Gastrocnemius medialis (tissue), 4 donors: ENCODE data around the gene SPACA4. TPM values are rescaled to one million over a fixed set of nuclear protein-coding genes. Genes with fewer than 3 reads are reported as not detected.

Source experiments
- ATAC-seq, 2 donors: fragments of 150-250 bp; one replicate each; pipeline ENCODE4 v1.9.1; 2016
- DNase-seq, 2 donors: peaks; one replicate each; pipeline ENCODE4 v3.0.0-alpha.2; 2019
- H3K27ac ChIP-seq, 4 donors: fragments of 200-600 bp; sonication (generic); 1 replicate in 1 of 4; 2 replicates in 3 of 4; pipeline ENCODE4 v1.5.1; 2016 to 2018; ENCODE audit warnings: mild to moderate bottlenecking in 2 of 4, moderate library complexity in 1 of 4
- H3K27me3 ChIP-seq, 3 donors: fragments of 200-600 bp; sonication (generic) in 2 of 3; 1 replicate in 1 of 3; 2 replicates in 2 of 3; pipeline versions ENCODE4 v1.5.1 to v1.6.0; 2016 to 2019; ENCODE audit warnings: mild to moderate bottlenecking in 1 of 3, moderate library complexity in 1 of 3
- H3K36me3 ChIP-seq, 2 donors: fragments of 200-600 bp; sonication (generic) in 1 of 2; one replicate each; pipeline ENCODE4 v1.5.1; 2017 to 2018
- H3K4me1 ChIP-seq, 2 donors: fragments of 200-600 bp; sonication (generic) in 1 of 2; one replicate each; pipeline ENCODE4 v1.5.1; 2016 to 2017; ENCODE audit warnings: mild to moderate bottlenecking in 2 of 2
- H3K4me3 ChIP-seq, 4 donors: fragments of 200-600 bp; sonication (generic) in 3 of 4; 1 replicate in 1 of 4; 2 replicates in 3 of 4; pipeline ENCODE4 v1.5.1; 2016 to 2019; ENCODE audit warnings: mild to moderate bottlenecking in 2 of 4
- H3K9me3 ChIP-seq, 3 donors: fragments of 200-600 bp; sonication (generic) in 2 of 3; 1 replicate in 1 of 3; 2 replicates in 2 of 3; pipeline ENCODE4 v1.5.1; 2016 to 2019
- POLR2A ChIP-seq, 2 donors: fragments of 450-650 bp; IDR thresholded peaks; one replicate each; pipeline ENCODE4 v1.6.1; 2017; ENCODE audit warnings: antibody characterized with exemption in 2 of 2, mild to moderate bottlenecking in 2 of 2, moderate library complexity in 2 of 2
- in situ Hi-C, 4 donors: fragments of 200-750 bp; cut with MboI; loops; one replicate each; pipeline versions ENCODE4 v1.15.0 to v1.8.0; 2017; ENCODE audit warnings: low sequenced_read_pairs in 4 of 4
- intact Hi-C: fragments of 100-400 bp; cut with DNase I; formaldehyde crosslinking; loops from one replicate; pipeline ENCODE4 v1.15.1; 2023; ENCODE audit warnings: low total_unique reads
- total RNA-seq, 4 donors: library from RNA; depleted of rRNA; stranded (reverse); fragments of >200 nt; gene quantifications; one replicate each; pipeline versions ENCODE4 v1.1.0 to v1.2.3, GENCODE V29; 2016
- TF ChIP-seq, protein P1 (sequence below), 5 experiments: fragments of 450-650 bp in 3 of 5; fragments of 200-600 bp in 2 of 5; sonication (generic) in 2 of 5; IDR thresholded peaks in 4 of 5; conservative IDR thresholded peaks in 1 of 5; 1 replicate in 4 of 5; 2 replicates in 1 of 5; pipeline ENCODE4 v1.5.1; 2016 to 2019; ENCODE audit warnings: antibody characterized with exemption in 5 of 5, mild to moderate bottlenecking in 3 of 5, moderate library complexity in 3 of 5

SPACA4 gene
- total RNA-seq, 4 donors from 2014 or later: not detected

- TF ChIP-seq POLR2A (IDR thresholded peaks at IDR 0.05): no peak
- TF ChIP-seq, protein P1, sequence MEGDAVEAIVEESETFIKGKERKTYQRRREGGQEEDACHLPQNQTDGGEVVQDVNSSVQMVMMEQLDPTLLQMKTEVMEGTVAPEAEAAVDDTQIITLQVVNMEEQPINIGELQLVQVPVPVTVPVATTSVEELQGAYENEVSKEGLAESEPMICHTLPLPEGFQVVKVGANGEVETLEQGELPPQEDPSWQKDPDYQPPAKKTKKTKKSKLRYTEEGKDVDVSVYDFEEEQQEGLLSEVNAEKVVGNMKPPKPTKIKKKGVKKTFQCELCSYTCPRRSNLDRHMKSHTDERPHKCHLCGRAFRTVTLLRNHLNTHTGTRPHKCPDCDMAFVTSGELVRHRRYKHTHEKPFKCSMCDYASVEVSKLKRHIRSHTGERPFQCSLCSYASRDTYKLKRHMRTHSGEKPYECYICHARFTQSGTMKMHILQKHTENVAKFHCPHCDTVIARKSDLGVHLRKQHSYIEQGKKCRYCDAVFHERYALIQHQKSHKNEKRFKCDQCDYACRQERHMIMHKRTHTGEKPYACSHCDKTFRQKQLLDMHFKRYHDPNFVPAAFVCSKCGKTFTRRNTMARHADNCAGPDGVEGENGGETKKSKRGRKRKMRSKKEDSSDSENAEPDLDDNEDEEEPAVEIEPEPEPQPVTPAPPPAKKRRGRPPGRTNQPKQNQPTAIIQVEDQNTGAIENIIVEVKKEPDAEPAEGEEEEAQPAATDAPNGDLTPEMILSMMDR (IDR thresholded peaks at IDR 0.05 in 4 of 5, conservative IDR thresholded peaks at IDR 0.05 in 1 of 5): no peak
- no peaks in the 10 kb centered on the region for H3K36me3 ChIP-seq
- H3K4me3 ChIP-seq: no peak overlapping the region
- no peak overlapping the region for H3K27ac ChIP-seq
- H3K9me3 ChIP-seq: no peaks in the 10 kb centered on the region
- intact Hi-C loops (no loop called here), in situ Hi-C loops (loop anchor here in 1 of 4 donors (10.0 kb wide), 1 partner anchor 58 kb away; the partner anchor contains the start of gene MAMSTR)
- DNase-seq (no peak), ATAC-seq (no peak)
- H3K4me1 ChIP-seq: no peaks in the 10 kb centered on the region
- no peaks in the 10 kb centered on the region for H3K27me3 ChIP-seq
These were observed 50.4 kb downstream of the SPACA4 start for GRCh38 chr19:48656840-48657474.

Other genes with a start within 250 kb of the SPACA4 start
- 10 to 100 TPM; 28.8 to 42.3 (median 40.7) TPM for gene TMEM143, start 242.8 kb upstream of the SPACA4 start, total RNA-seq
- gene SYNGR4, start 242.4 kb upstream of the SPACA4 start, total RNA-seq: not detected
- gene KDELR1, start 215.2 kb upstream of the SPACA4 start, total RNA-seq: 10 to 100 TPM; 44.9 to 64.7 (median 54.0) TPM
- gene GRIN2D, start 213.1 kb upstream of the SPACA4 start, total RNA-seq: under 1 TPM in 3 of 4 donors, not detected in 1; 0.07 to 0.27 (median 0.09) TPM
- 10 to 100 TPM; 27.8 to 36.0 (median 31.2) TPM for gene GRWD1, start 160.8 kb upstream of the SPACA4 start, total RNA-seq
- 1 to 10 TPM in 2 of 4 donors, under 1 TPM in 2; 0.19 to 1.9 (median 0.92) TPM for gene KCNJ14, start 151.2 kb upstream of the SPACA4 start, total RNA-seq
- 10 to 100 TPM; 24.3 to 35.2 (median 26.9) TPM for gene CYTH2, start 137.4 kb upstream of the SPACA4 start, total RNA-seq
- gene LMTK3, start 94.9 kb upstream of the SPACA4 start, total RNA-seq: not detected
- not detected for gene SULT2B1, start 54.6 kb upstream of the SPACA4 start, total RNA-seq
- under 1 TPM in 1 of 4 donors, not detected in 3; 0.15 TPM for gene FAM83E, start 8.3 kb downstream of the SPACA4 start, total RNA-seq
- gene RPL18, start 12.4 kb downstream of the SPACA4 start, total RNA-seq: 1,000 to 10,000 TPM; 1,223 to 1,420 (median 1,299) TPM
- gene SPHK2, start 12.8 kb downstream of the SPACA4 start, total RNA-seq: 10 to 100 TPM in 2 of 4 donors, 1 to 10 TPM in 2; 7.8 to 12.4 (median 9.2) TPM
- gene DBP, start 30.6 kb downstream of the SPACA4 start, total RNA-seq: 10 to 100 TPM in 1 of 4 donors, 1 to 10 TPM in 3; 1.7 to 12.9 (median 4.4) TPM
- gene CA11, start 39.4 kb downstream of the SPACA4 start, total RNA-seq: 1 to 10 TPM; 1.6 to 3.5 (median 2.6) TPM
- gene NTN5, start 66.3 kb downstream of the SPACA4 start, total RNA-seq: not detected
- gene FUT2, start 89.2 kb downstream of the SPACA4 start, total RNA-seq: under 1 TPM in 1 of 4 donors, not detected in 3; 0.19 TPM
- 10 to 100 TPM in 1 of 4 donors, 1 to 10 TPM in 3; 3.4 to 10.8 (median 5.4) TPM for gene MAMSTR, start 113.0 kb downstream of the SPACA4 start, total RNA-seq
- gene RASIP1, start 133.9 kb downstream of the SPACA4 start, total RNA-seq: 1 to 10 TPM; 3.4 to 8.1 (median 6.3) TPM
- 1 to 10 TPM in 1 of 4 donors, not detected in 3; 2.1 TPM for gene IZUMO1, start 140.2 kb downstream of the SPACA4 start, total RNA-seq
- 1 to 10 TPM in 2 of 4 donors, under 1 TPM in 2; 0.61 to 1.3 (median 0.98) TPM for gene FUT1, start 145.9 kb downstream of the SPACA4 start, total RNA-seq
- gene FGF21, start 148.8 kb downstream of the SPACA4 start, total RNA-seq: not detected
- gene BCAT2, start 204.3 kb downstream of the SPACA4 start, total RNA-seq: 10 to 100 TPM; 28.0 to 56.6 (median 43.8) TPM
- gene HSD17B14, start 229.7 kb downstream of the SPACA4 start, total RNA-seq: 1 to 10 TPM in 3 of 4 donors, not detected in 1; 1.2 to 1.9 (median 1.7) TPM